Sigmoid colon (tissue), 4 donors: ENCODE results near the gene MAST2.

Experiments
- CTCF ChIP-seq, 4 experiments: fragments of 450-650 bp in 3 of 4; fragments of 200-600 bp in 1 of 4; IDR thresholded peaks; one replicate each; pipeline ENCODE4 v1.5.1; 2016 to 2019; ENCODE audit warnings: antibody characterized with exemption in 4 of 4, mild to moderate bottlenecking in 3 of 4, moderate library complexity in 2 of 4
- POLR2A ChIP-seq, 2 donors: fragments of 450-650 bp; IDR thresholded peaks; one replicate each; pipeline ENCODE4 v1.6.1; 2016; ENCODE audit warnings: antibody characterized with exemption in 2 of 2, mild to moderate bottlenecking in 2 of 2, moderate library complexity in 2 of 2
- POLR2AphosphoS5 ChIP-seq, 4 donors: sonication (generic); formaldehyde crosslinking; IDR thresholded peaks; one replicate each; pipeline ENCODE4 v1.6.1; 2017; ENCODE audit warnings: antibody characterized with exemption in 4 of 4

GRCh38 chr1:46019348-46019747 lies 215.9 kb downstream of the MAST2 start:
- TF ChIP-seq CTCF (IDR thresholded peaks at IDR 0.05) (no peak), POLR2A (IDR thresholded peaks at IDR 0.05) (no peak), POLR2AphosphoS5 (IDR thresholded peaks at IDR 0.05) (no peak)
